ENCODE measurements around the gene CAMK2G.

The CAMK2G gene

GRCh38 chr10:73771722-73772280 lies 102.6 kb downstream of the CAMK2G start:
- DNase-seq (ENCODE audit: low read depth) = peak; percentile 62

- no peak for DNase-seq (ENCODE audit: low read depth)
These were observed 105.0 kb downstream of the CAMK2G start for GRCh38 chr10:73769396-73769795.

GRCh38 chr10:73768881-73769280 lies 105.5 kb downstream of the CAMK2G start:
- peak; percentile 33 for DNase-seq (ENCODE audit: low read depth)

DNA sequence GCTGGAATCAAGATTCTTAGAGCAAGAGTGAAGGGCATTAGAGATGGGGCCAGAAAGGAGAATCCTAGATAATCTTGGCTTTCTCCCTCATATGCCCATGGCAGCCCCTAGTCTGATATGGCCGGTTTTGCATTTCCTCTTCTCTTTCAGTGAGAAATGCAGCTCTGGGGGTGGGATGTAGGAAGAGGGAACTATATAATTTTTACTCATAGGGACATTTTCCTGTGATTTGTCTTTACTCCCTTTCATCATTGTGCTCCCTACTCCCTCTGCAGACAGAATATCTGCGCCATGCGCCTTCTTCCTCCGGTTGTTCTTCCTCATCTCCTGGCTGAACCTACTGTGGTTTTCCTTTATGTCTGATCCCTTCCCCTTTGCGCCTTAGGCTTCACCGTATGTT lies 109.3 kb downstream of the CAMK2G start:
- no peak for DNase-seq (ENCODE audit: low read depth)

- no peak for DNase-seq (ENCODE audit: low read depth)
These were observed 111.0 kb downstream of the CAMK2G start for GRCh38 chr10:73763343-73763742.

DNA sequence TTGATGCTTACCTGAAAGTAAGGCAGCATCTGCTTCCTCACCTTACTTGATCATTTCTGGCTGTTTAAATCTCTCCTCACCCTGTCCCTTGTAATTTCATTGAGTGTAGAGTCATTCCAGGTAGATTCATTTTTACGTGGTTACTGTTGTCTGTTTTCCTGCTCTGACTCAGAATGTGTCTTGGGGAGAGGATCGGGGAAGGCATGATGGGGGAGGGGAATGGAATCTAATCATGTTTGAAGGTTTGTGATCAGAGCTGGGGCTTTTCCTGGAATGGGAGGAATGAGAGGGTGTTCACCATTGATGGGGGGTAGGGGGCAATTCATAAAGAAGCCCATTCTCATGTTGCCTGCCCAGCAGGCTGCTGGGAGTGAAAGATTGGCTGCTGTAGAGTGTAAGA lies 111.4 kb downstream of the CAMK2G start:
- no peak for DNase-seq (ENCODE audit: low read depth)

All from activated gamma-delta T cell treated with anti-CD3 and anti-CD28 coated beads, Interleukin-2, amount 50 U/mL, for 16 hours (primary cell).